ENCODE measurements around the gene FAM131A. TPM values are rescaled to one million over a fixed set of nuclear protein-coding genes. Genes with fewer than 3 reads are reported as not detected.

FAM131A gene
- total and polyA plus RNA-seq, 9 of the 15 experiments (the other 6 are each of a cell fraction or from before 2014, with no cell fraction given) = 0.48 to 11.1 (median 4.3) TPM

GRCh38 chr3:184336547-184337398 lies 627 bp upstream of the FAM131A start (continued):
- TF ChIP-seq CBFB (CRISPR knock-in tag; IDR thresholded peaks at IDR 0.05) (peak; percentile 41; the same call in 1 of the 2 replicates), SETDB1 (IDR thresholded peaks at IDR 0.05; ENCODE audit: low read length) (no peak), NFE2L1 (tag; IDR thresholded peaks at IDR 0.05; ENCODE audit: borderline replicate concordance, low read depth) (no peak), LEF1 (IDR thresholded peaks at IDR 0.05) (no peak), TBL1XR1 (IDR thresholded peaks at IDR 0.05; ENCODE audit: low read length in 2 of 2) (no peak), BRCA1 (IDR thresholded peaks at IDR 0.05) (no peak), BRCA1 (CRISPR knock-in tag; IDR thresholded peaks at IDR 0.05) (0 out of 2 replicates have a peak, but pooled peaks have one; percentile 51), GABPB1 (CRISPR knock-in tag; IDR thresholded peaks at IDR 0.05) (peak; percentile 50; the same call in 1 of the 2 replicates), ZC3H4 (CRISPR knock-in tag; IDR thresholded peaks at IDR 0.05; ENCODE audit: borderline replicate concordance) (no peak), IRF1 (CRISPR knock-in tag; IDR thresholded peaks at IDR 0.05; ENCODE audit: borderline replicate concordance) (no peak), TFAP4 (CRISPR knock-in tag; IDR thresholded peaks at IDR 0.05; ENCODE audit: borderline replicate concordance) (peak; percentile 86), MAFF (IDR thresholded peaks at IDR 0.05; ENCODE audit: low read length) (no peak), E2F8 (IDR thresholded peaks at IDR 0.05; ENCODE audit: low read depth, partially characterized antibody) (no peak), SOX6 (IDR thresholded peaks at IDR 0.05) (no peak), SPI1 (IDR thresholded peaks at IDR 0.05; ENCODE audit: borderline replicate concordance, low read depth, low read length) (peak; percentile 44), KLF16 (IDR thresholded peaks at IDR 0.05) (no peak), CEBPZ (IDR thresholded peaks at IDR 0.05; ENCODE audit: borderline replicate concordance, low read depth, low read length) (no peak), MYC (IDR thresholded peaks at IDR 0.05; ENCODE audit: low read depth, low read length) (no peak), MYC (CRISPR knock-in tag; IDR thresholded peaks at IDR 0.05; ENCODE audit: borderline replicate concordance, low read depth) (0 out of 2 replicates have a peak, but pooled peaks have one; percentile 6), THAP7 (CRISPR knock-in tag; IDR thresholded peaks at IDR 0.05) (no peak)
